Choroid plexus epithelial cell (primary cell): ENCODE measurements around the gene METTL9.
"Not testable (repeated sequence)": the region's sequence is repeated elsewhere in the genome, so short reads cannot be mapped to it uniquely, and the experiment has no call there.

Experiments
- DNase-seq: peaks from one replicate; pipeline ENCODE4 v3.0.0-alpha.2; 2010; ENCODE audit warnings: low read depth
- H3K4me3 ChIP-seq: 2 replicates; pipeline ENCODE4 v1.5.1; 2011; ENCODE audit warnings: low read depth, mild to moderate bottlenecking, control low read depth, low read length, moderate library complexity
- CTCF ChIP-seq: conservative IDR thresholded peaks from 2 replicates; pipeline ENCODE4 v1.5.1; 2011; ENCODE audit warnings: low read depth, mild to moderate bottlenecking, control low read depth, inconsistent platforms, low read length, moderate library complexity

METTL9 gene

GRCh38 chr16:21628772-21629171 is 29.4 kb downstream of the METTL9 start:
- no peak for TF ChIP-seq CTCF

GRCh38 chr16:21629616-21630539 is 30.5 kb downstream of the METTL9 start:
- H3K4me3 ChIP-seq, DNase-seq: not testable (repeated sequence)

More at GRCh38 chr16:21628772-21629171, 29.4 kb downstream of the METTL9 start:
- no peak overlapping the region for H3K4me3 ChIP-seq
- peak; percentile 28 for DNase-seq

- DNase-seq, H3K4me3 ChIP-seq: not testable (repeated sequence)
These were observed 31.5 kb downstream of the METTL9 start for GRCh38 chr16:21630866-21631265.

GRCh38 chr16:21631376-21631775 is 32.0 kb downstream of the METTL9 start:
- DNase-seq, H3K4me3 ChIP-seq: not testable (repeated sequence)

- peak; percentile 20 for DNase-seq
- H3K4me3 ChIP-seq, result not testable (repeated sequence)
These were observed 32.7 kb downstream of the METTL9 start for GRCh38 chr16:21631951-21632575.

GRCh38 chr16:21634216-21634615 is 34.8 kb downstream of the METTL9 start:
- no peak for DNase-seq
- TF ChIP-seq CTCF, result no peak
- no peak overlapping the region for H3K4me3 ChIP-seq

GRCh38 chr16:21635694-21636093 is 36.3 kb downstream of the METTL9 start:
- not testable (repeated sequence) for DNase-seq, H3K4me3 ChIP-seq

- DNase-seq, result no peak
- TF ChIP-seq CTCF, result no peak
- H3K4me3 ChIP-seq, result no peak overlapping the region
These were observed 37.9 kb downstream of the METTL9 start for GRCh38 chr16:21637032-21637968.

- no peak overlapping the region for H3K4me3 ChIP-seq
- TF ChIP-seq CTCF, result no peak
- peak; percentile 42 for DNase-seq
These were observed 39.2 kb downstream of the METTL9 start for GRCh38 chr16:21638573-21638975.
